HEK293 (cell line): ENCODE data around the gene PDRG1.

Source experiments
- KLF10 ChIP-seq: fragments of 450-650 bp; IDR thresholded peaks from 2 replicates; pipeline ENCODE4 v1.5.1; 2018; ENCODE audit warnings: missing biosample characterization, mild to moderate bottlenecking, missing genetic modification characterization
- ZNF24 ChIP-seq: fragments of 450-650 bp; formaldehyde crosslinking; IDR thresholded peaks from 2 replicates; pipeline ENCODE4 v1.5.1; 2016; ENCODE audit warnings: missing biosample characterization, missing genetic modification characterization
- ZNF311 ChIP-seq: fragments of 450-650 bp; formaldehyde crosslinking; IDR thresholded peaks from 2 replicates; pipeline ENCODE4 v1.5.1; 2017; ENCODE audit warnings: missing biosample characterization, missing genetic modification characterization, borderline replicate concordance
- TF ChIP-seq, protein P1 (sequence below): fragments of 450-650 bp; formaldehyde crosslinking; IDR thresholded peaks from 2 replicates; pipeline ENCODE4 v1.5.1; 2016; ENCODE audit warnings: missing biosample characterization, missing genetic modification characterization
- TF ChIP-seq, protein P2 (sequence below): fragments of 450-650 bp; formaldehyde crosslinking; IDR thresholded peaks from 2 replicates; pipeline ENCODE4 v1.5.1; 2016; ENCODE audit warnings: missing biosample characterization, missing genetic modification characterization

GRCh38 chr20:31923388-31924331, 28.2 kb downstream of the PDRG1 start:
- TF ChIP-seq ZNF311: no peak
- TF ChIP-seq ZNF24 (tag by site-specific recombination): no peak
- TF ChIP-seq, protein P1, sequence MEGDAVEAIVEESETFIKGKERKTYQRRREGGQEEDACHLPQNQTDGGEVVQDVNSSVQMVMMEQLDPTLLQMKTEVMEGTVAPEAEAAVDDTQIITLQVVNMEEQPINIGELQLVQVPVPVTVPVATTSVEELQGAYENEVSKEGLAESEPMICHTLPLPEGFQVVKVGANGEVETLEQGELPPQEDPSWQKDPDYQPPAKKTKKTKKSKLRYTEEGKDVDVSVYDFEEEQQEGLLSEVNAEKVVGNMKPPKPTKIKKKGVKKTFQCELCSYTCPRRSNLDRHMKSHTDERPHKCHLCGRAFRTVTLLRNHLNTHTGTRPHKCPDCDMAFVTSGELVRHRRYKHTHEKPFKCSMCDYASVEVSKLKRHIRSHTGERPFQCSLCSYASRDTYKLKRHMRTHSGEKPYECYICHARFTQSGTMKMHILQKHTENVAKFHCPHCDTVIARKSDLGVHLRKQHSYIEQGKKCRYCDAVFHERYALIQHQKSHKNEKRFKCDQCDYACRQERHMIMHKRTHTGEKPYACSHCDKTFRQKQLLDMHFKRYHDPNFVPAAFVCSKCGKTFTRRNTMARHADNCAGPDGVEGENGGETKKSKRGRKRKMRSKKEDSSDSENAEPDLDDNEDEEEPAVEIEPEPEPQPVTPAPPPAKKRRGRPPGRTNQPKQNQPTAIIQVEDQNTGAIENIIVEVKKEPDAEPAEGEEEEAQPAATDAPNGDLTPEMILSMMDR: no peak
- TF ChIP-seq, protein P2, sequence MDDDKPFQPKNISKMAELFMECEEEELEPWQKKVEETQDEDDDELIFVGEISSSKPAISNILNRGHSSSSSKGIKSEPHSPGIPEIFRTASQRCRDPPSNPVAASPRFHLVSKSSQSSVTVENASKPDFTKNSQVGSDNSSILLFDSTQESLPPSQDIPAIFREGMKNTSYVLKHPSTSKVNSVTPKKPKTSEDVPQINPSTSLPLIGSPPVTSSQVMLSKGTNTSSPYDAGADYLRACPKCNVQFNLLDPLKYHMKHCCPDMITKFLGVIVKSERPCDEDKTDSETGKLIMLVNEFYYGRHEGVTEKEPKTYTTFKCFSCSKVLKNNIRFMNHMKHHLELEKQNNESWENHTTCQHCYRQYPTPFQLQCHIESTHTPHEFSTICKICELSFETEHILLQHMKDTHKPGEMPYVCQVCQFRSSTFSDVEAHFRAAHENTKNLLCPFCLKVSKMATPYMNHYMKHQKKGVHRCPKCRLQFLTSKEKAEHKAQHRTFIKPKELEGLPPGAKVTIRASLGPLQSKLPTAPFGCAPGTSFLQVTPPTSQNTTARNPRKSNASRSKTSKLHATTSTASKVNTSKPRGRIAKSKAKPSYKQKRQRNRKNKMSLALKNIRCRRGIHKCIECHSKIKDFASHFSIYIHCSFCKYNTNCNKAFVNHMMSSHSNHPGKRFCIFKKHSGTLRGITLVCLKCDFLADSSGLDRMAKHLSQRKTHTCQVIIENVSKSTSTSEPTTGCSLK (tag by site-specific recombination): no peak
- TF ChIP-seq KLF10 (tag by site-specific recombination): no peak
